Measurements from ENCODE around the gene TCF12. TPM values are rescaled to one million over a fixed set of nuclear protein-coding genes. Genes with fewer than 3 reads are reported as not detected.

The TCF12 gene
- polyA plus RNA-seq, 1 experiment, result 447 TPM

DNA sequence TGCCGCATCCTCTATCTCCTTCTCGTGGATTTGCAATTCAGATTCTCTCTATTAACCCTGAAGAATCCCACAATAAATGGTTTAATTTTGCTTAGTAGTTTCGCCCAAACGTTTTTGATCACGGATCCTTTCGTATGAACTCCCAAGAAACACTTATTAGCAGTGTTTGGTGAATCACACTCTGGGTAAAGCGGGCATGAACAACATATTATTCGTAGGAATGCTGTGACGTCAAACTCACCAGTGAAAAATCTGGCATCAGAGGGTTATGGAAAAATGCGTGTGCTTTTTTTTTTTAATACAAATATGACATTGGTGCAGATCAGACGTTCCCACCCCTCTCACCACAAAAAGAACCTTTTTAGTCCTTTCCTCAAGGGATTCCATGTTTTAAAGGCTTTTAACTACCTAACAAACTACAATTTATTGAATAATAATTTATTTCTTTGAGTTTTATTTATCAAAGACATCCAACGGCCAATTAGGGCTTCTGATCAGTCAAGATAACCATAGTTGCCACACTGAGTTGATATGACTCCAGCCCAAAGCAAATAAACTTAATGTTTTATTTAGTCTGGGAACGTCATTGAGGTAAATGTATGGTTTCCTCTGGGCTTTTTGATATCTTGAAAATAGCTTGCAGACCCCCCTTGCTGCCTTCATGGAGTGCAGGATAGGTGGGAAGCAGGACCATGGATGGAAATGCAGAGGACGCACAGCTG, 412.3 kb downstream of the TCF12 start:
- Histone ChIP-seq H3K4me3 (ENCODE audit: low read depth, low read length) (no peak overlapping the region), H3K27me3 (ENCODE audit: control insufficient read depth, insufficient read depth, low read length) (no peaks in the 10 kb centered on the region), H3K9me3 (ENCODE audit: control insufficient read depth, insufficient read depth, low read length) (no peaks in the 10 kb centered on the region; the same call in 1 of the 2 replicates), H3K27ac (ENCODE audit: low read depth, low read length) (no peak overlapping the region)
- ChIA-PET CTCF (interaction anchor here (3.1 kb wide), 1 partner anchor 10 kb away, joined by 12 read pairs; no protein-coding TSS in a partner anchor), POLR2A (no interaction called here)
- TF ChIP-seq CTCF (IDR thresholded peaks at IDR 0.05; ENCODE audit: low read depth, low read length), result no peak
- DNase-seq (ENCODE audit: low read depth, low spot score), result no peak

DNA sequence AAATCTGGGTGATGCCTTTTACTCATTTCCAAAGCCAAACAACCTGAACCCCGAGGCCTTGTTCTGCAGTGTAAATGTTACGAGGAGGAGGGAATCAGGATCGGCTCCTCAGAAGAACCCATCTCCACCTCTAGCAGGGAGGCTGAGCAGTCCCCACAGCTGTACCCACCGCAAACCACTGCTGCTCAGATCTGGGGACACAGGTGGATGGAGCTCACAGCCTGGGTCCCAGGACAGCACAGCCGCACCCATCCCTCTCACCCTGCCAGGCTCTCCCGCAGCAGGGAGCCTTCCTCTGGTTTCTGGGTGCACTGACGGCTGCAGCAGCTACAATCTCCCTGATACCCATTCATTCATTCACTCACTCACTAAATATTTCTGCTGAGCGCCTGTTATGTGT, 413.9 kb downstream of the TCF12 start:
- no peak overlapping the region for H3K27ac ChIP-seq (ENCODE audit: low read depth, low read length)
- no peak for TF ChIP-seq CTCF (IDR thresholded peaks at IDR 0.05; ENCODE audit: low read depth, low read length)
- ChIA-PET POLR2A (no interaction called here), CTCF (interaction anchor here (0.5 to 1.5 kb wide), 4 partner anchors 194 to 849 kb away, joined by 3 to 4 read pairs (median 3); no protein-coding TSS in a partner anchor)
- H3K9me3 ChIP-seq (ENCODE audit: control insufficient read depth, insufficient read depth, low read length), result no peaks in the 10 kb centered on the region
- H3K4me3 ChIP-seq (ENCODE audit: low read depth, low read length), result no peak overlapping the region
- H3K27me3 ChIP-seq (ENCODE audit: control insufficient read depth, insufficient read depth, low read length), result no peaks in the 10 kb centered on the region
- DNase-seq (ENCODE audit: low read depth, low spot score), result no peak

DNA sequence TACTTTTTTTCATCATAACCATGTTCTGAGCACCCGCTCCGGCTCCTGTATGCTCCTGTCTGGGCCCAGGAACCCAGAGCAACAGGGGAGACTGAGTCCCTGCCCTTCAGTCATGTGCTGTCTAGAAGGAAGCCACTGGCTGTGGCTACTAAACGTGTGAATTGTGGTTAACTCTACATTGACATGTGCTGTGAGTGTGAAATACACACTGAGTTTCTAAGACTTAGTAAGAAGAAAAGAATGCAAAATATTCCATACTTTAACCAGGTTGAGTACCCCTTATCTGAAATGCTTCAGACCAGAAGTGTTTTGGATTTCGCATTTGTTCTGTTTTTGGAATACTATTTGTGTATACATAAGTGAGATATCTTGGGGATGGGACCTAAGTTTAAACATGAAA, 415.0 kb downstream of the TCF12 start:
- no peak for TF ChIP-seq CTCF (IDR thresholded peaks at IDR 0.05; ENCODE audit: low read depth, low read length)
- H3K4me3 ChIP-seq (ENCODE audit: low read depth, low read length), result no peak overlapping the region
- ChIA-PET POLR2A (no interaction called here), CTCF (interaction anchor here (1.0 to 1.5 kb wide), 2 partner anchors 194 kb away, joined by 4 to 5 read pairs; no protein-coding TSS in a partner anchor)
- H3K27me3 ChIP-seq (ENCODE audit: control insufficient read depth, insufficient read depth, low read length), result no peaks in the 10 kb centered on the region
- no peak for DNase-seq (ENCODE audit: low read depth, low spot score)
- H3K27ac ChIP-seq (ENCODE audit: low read depth, low read length), result no peak overlapping the region
- no peaks in the 10 kb centered on the region for H3K9me3 ChIP-seq (ENCODE audit: control insufficient read depth, insufficient read depth, low read length)

DNA sequence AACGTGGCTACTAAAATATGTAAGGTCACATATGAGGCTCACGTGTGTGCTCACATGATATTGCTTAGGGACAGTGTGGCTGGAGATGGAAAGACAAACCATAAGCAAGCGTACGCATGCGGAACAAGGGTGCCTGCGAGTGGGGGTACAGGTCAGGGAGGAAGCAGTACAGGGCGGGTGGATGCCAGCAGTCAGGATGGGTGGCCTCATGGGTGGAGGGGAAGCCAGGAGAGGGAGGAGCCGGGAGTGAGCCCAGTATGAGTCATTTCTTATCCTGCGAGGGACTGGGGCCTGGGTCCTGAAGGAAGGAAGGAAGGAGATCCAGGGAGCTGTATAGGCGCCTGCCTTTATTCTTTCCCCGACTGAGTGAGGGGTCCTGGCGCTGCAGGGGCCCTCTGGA, 415.8 kb downstream of the TCF12 start:
- ChIA-PET POLR2A (no interaction called here), CTCF (interaction anchor here (1.0 to 1.2 kb wide), 2 partner anchors 193 to 208 kb away, joined by 4 to 5 read pairs; no protein-coding TSS in a partner anchor)
- H3K27ac ChIP-seq (ENCODE audit: low read depth, low read length), result no peak overlapping the region
- no peak for TF ChIP-seq CTCF (IDR thresholded peaks at IDR 0.05; ENCODE audit: low read depth, low read length)
- H3K4me3 ChIP-seq (ENCODE audit: low read depth, low read length), result no peak overlapping the region
- no peaks in the 10 kb centered on the region for H3K27me3 ChIP-seq (ENCODE audit: control insufficient read depth, insufficient read depth, low read length)
- DNase-seq (ENCODE audit: low read depth, low spot score), result no peak
- H3K9me3 ChIP-seq (ENCODE audit: control insufficient read depth, insufficient read depth, low read length), result no peaks in the 10 kb centered on the region

DNA sequence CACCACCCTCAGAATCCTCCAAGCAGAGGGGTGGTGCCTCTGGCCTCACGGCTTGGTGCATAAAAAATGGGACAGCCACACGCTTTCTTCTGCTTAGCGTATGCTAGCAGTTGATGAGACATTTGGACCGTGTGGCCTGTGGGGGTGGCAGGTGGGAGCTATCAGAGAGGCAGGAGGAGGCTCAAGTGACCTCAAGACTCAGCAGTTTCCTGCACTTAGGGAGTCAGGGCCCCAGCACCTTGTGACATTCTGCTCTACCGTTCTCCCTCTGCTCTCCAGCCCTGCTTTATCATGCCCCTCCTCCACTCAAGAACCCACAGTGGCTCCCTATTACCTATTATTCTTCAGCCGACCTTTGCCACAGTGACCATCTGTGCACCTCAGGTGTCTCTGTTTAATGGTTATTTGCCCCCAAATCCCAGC, 416.9 kb downstream of the TCF12 start:
- Histone ChIP-seq H3K27ac (ENCODE audit: low read depth, low read length) (no peak overlapping the region), H3K27me3 (ENCODE audit: control insufficient read depth, insufficient read depth, low read length) (no peaks in the 10 kb centered on the region), H3K4me3 (ENCODE audit: low read depth, low read length) (no peak overlapping the region), H3K9me3 (ENCODE audit: control insufficient read depth, insufficient read depth, low read length) (no peaks in the 10 kb centered on the region)
- ChIA-PET CTCF (interaction anchor here (1.4 kb wide), 1 partner anchor 192 kb away, joined by 4 read pairs; no protein-coding TSS in a partner anchor), POLR2A (no interaction called here)
- no peak for DNase-seq (ENCODE audit: low read depth, low spot score)
- TF ChIP-seq CTCF (IDR thresholded peaks at IDR 0.05; ENCODE audit: low read depth, low read length), result no peak

All from AG04450 (cell line).